Thyroid gland (tissue), 4 donors: Measurements from ENCODE around the gene TBC1D22A. TPM values are rescaled to one million over a fixed set of nuclear protein-coding genes. Genes with fewer than 3 reads are reported as not detected.

Experiments
- DNase-seq, 2 donors: peaks; one replicate each; pipeline ENCODE4 v3.0.0-alpha.2; 2019
- H3K27ac ChIP-seq, 3 donors: fragments of 200-600 bp; sonication (generic); 1 replicate in 2 of 3; 2 replicates in 1 of 3; pipeline ENCODE4 v1.5.1; 2016 to 2019; ENCODE audit warnings: mild to moderate bottlenecking in 1 of 3, moderate library complexity in 1 of 3
- H3K27me3 ChIP-seq: fragments of 200-600 bp; sonication (generic); one replicate; pipeline ENCODE4 v1.5.1; 2019
- H3K36me3 ChIP-seq, 2 donors: fragments of 200-600 bp; sonication (generic); one replicate each; pipeline ENCODE4 v1.5.1; 2016 to 2019
- H3K4me1 ChIP-seq, 2 donors: fragments of 200-600 bp; sonication (generic); one replicate each; pipeline ENCODE4 v1.5.1; 2017 to 2019
- H3K4me3 ChIP-seq, 3 donors: fragments of 200-600 bp; sonication (generic); replicated peaks in 1 of 3; 1 replicate in 2 of 3; 2 replicates in 1 of 3; pipeline ENCODE4 v1.5.1; 2016; ENCODE audit warnings: mild to moderate bottlenecking in 1 of 3
- H3K9me3 ChIP-seq: fragments of 200-600 bp; sonication (generic); one replicate; pipeline ENCODE4 v1.5.1; 2017
- POLR2A ChIP-seq, 2 donors: fragments of 450-650 bp; IDR thresholded peaks; one replicate each; pipeline ENCODE4 v1.6.1; 2017; ENCODE audit warnings: antibody characterized with exemption in 2 of 2, mild to moderate bottlenecking in 2 of 2, moderate library complexity in 1 of 2
- WGBS, 2 donors: methylation state at CpG; one replicate each; pipeline ENCODE4 v1.1.5; 2017; 5-methylcytosine and 5-hydroxymethylcytosine counted together
- intact Hi-C: fragments of 100-400 bp; cut with DNase I; formaldehyde crosslinking; loops from one replicate; pipeline ENCODE4 v1.15.1; 2023
- total RNA-seq, 4 donors: library from RNA; depleted of rRNA; stranded (reverse); fragments of >200 nt; gene quantifications; one replicate each; pipeline ENCODE4 v1.2.3, GENCODE V29; 2016
- TF ChIP-seq, protein P1 (sequence below), 6 experiments: fragments of 200-600 bp in 3 of 6; fragments of 450-650 bp in 3 of 6; sonication (generic) in 3 of 6; IDR thresholded peaks; one replicate each; pipeline ENCODE4 v1.5.1; 2016 to 2019; ENCODE audit warnings: antibody characterized with exemption in 6 of 6, mild to moderate bottlenecking in 2 of 6, inconsistent platforms in 1 of 6, moderate library complexity in 1 of 6

The TBC1D22A gene
- total RNA-seq, 4 donors from 2014 or later = 26.7 to 34.6 (median 33.2) TPM

DNA sequence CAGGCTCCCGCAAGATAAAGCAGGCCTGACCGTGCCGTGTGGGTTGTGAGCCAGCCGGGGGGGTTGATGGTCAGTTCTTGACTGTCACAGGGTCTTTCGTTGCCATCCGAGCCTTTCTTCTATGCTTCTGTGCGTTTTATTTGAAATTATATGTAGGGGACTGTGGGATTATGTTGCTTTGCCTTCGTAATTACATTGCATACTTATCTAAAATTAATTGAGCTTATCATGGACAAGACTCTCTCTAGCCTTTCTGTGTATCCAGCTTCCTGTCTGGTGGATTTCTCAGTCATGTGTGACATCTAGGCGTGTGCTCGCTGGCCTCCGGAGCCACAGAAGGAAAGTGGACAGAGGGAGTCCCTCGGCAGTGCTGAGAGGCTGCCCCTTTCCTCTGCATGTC is 93.2 kb downstream of the TBC1D22A start:
- no peaks in the 10 kb centered on the region for H3K9me3 ChIP-seq
- no peaks in the 10 kb centered on the region for H3K36me3 ChIP-seq
- no peaks in the 10 kb centered on the region for H3K27me3 ChIP-seq
- H3K27ac ChIP-seq = no peak overlapping the region
- peaks cover 0 to 5% of the 10 kb centered on the region in 2 donors for H3K4me1 ChIP-seq
- WGBS, 2 donors = 82 to 87% methylated on average over 12 of the region's 12 CpGs
- intact Hi-C loops = no loop called here
- no peak for TF ChIP-seq POLR2A (IDR thresholded peaks at IDR 0.05)
- TF ChIP-seq, protein P1, sequence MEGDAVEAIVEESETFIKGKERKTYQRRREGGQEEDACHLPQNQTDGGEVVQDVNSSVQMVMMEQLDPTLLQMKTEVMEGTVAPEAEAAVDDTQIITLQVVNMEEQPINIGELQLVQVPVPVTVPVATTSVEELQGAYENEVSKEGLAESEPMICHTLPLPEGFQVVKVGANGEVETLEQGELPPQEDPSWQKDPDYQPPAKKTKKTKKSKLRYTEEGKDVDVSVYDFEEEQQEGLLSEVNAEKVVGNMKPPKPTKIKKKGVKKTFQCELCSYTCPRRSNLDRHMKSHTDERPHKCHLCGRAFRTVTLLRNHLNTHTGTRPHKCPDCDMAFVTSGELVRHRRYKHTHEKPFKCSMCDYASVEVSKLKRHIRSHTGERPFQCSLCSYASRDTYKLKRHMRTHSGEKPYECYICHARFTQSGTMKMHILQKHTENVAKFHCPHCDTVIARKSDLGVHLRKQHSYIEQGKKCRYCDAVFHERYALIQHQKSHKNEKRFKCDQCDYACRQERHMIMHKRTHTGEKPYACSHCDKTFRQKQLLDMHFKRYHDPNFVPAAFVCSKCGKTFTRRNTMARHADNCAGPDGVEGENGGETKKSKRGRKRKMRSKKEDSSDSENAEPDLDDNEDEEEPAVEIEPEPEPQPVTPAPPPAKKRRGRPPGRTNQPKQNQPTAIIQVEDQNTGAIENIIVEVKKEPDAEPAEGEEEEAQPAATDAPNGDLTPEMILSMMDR (IDR thresholded peaks at IDR 0.05) = no peak
- no peak overlapping the region for H3K4me3 ChIP-seq
- no peak for DNase-seq

DNA sequence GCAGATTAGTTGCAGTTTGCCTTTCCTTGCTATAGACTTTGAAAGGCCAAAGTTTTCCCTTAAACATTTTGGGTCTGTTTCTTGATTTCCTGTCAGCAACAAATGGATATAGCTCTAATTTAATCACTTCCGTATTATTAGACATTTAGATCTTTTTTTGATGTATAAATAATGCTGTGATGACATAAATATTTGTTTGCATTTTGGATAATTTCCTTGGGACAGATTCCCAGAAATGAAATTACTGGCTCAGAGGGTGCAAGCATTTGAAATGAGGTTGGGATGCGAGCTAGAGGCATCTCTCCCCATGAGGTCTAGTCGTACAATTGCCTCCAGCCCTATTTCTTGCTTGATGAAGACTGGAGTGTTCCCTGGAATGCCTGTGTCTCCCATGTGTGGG is 94.2 kb downstream of the TBC1D22A start:
- Histone ChIP-seq H3K4me3 (no peak overlapping the region), H3K36me3 (no peaks in the 10 kb centered on the region), H3K4me1 (peaks cover 0 to 5% of the 10 kb centered on the region in 2 donors), H3K9me3 (no peaks in the 10 kb centered on the region), H3K27me3 (no peaks in the 10 kb centered on the region), H3K27ac (no peak overlapping the region)
- intact Hi-C loops = no loop called here
- 90 to 95% methylated on average over 3 of the region's 3 CpGs for whole genome bisulfite sequencing, 2 donors
- no peak for DNase-seq
- TF ChIP-seq, protein P1 (IDR thresholded peaks at IDR 0.05) = no peak
- no peak for TF ChIP-seq POLR2A (IDR thresholded peaks at IDR 0.05)

DNA sequence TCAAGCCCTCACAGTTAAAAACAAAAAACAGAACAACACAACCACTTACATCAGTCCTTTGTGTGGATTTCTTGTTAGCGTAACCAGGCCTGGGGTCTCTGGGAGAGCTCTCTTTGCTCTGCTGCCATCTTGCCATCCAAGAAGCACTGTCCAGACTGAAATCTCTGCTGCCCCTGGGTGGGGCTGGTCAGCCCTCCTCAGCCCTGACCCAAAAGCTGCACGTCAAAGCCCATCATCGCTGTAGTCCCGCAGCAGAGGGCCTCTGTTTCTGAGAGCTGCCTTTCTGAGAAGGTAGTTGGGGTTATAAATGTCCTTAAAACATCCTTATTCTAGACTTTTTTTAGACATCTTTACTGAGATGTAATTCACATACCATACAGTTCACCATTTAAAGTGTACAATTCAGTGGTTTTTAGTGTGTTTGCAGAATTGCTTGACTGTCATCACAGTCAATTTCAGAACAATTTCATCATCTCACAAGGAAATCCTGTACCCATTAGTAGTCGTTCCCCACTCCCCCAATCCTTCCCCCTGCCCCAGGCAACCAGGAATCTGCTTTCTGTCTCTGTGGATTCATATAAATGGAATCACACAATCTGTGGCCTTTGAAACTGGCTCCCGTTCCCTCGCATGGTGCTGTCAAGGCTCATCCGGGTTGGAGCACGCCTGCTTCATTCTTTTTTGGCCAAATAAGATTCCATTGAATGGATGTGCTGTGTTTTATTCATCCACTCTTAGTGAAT is 94.9 kb downstream of the TBC1D22A start:
- 91 to 97% methylated on average over 9 of the region's 9 CpGs for WGBS, 2 donors
- no peak for DNase-seq
- Histone ChIP-seq H3K9me3 (no peaks in the 10 kb centered on the region), H3K27me3 (no peaks in the 10 kb centered on the region), H3K4me3 (no peak overlapping the region), H3K27ac (no peak overlapping the region), H3K36me3 (no peaks in the 10 kb centered on the region), H3K4me1 (peaks cover 0 to 5% of the 10 kb centered on the region in 2 donors)
- intact Hi-C loops = no loop called here
- no peak for TF ChIP-seq POLR2A (IDR thresholded peaks at IDR 0.05)
- TF ChIP-seq, protein P1 (IDR thresholded peaks at IDR 0.05) = no peak

DNA sequence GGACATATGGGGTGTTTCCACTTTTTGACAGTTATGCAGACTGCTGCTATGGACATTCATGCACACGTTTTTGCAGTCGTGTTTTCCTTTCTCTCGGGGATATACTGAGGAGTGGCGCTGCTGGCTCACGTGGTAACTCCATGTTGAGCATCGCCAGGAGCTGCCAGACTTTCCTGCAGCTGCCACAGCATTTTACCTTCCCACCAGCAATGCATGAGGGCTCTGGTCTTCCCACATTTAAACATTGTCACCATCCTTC is 95.4 kb downstream of the TBC1D22A start:
- TF ChIP-seq, protein P1 (IDR thresholded peaks at IDR 0.05) = no peak
- no peaks in the 10 kb centered on the region for H3K27me3 ChIP-seq
- H3K36me3 ChIP-seq = no peaks in the 10 kb centered on the region
- WGBS, 2 donors = 94 to 97% methylated on average over 6 of the region's 6 CpGs
- H3K4me3 ChIP-seq = no peak overlapping the region
- H3K9me3 ChIP-seq = no peaks in the 10 kb centered on the region
- intact Hi-C loops = no loop called here
- DNase-seq = no peak
- no peak overlapping the region for H3K27ac ChIP-seq
- H3K4me1 ChIP-seq = peaks cover 0 to 5% of the 10 kb centered on the region in 2 donors

DNA sequence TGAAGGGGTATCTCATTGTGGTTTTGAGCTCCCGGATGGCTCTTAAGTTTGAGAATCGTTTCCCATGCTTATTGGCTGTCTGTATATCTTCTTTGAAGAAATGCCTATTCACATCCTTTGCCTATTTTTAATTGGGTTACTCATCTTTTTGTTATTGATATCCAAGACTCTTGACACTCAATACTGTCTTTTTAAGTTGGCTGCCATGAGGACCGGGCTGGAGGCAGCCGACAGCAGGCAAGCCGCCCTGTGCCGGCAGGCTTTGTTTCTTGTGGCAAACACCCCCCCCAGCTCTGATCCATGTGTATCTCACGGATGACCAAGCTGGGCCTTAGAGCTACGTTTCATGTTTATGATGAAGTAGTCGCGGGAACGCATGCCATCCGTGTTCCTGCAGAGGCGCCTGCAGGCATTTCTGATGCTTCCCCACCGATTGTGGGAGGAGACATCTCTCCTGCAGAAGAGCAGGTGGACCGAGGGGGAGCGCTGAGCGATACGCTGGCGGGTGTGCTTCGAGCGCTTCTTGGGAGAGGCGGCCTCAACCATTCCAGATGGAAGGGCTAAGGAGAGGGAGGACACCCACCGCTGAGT is 95.8 kb downstream of the TBC1D22A start:
- Histone ChIP-seq H3K4me1 (peaks cover 0 to 5% of the 10 kb centered on the region in 2 donors), H3K4me3 (no peak overlapping the region), H3K27ac (no peak overlapping the region), H3K27me3 (no peaks in the 10 kb centered on the region), H3K36me3 (no peaks in the 10 kb centered on the region), H3K9me3 (no peaks in the 10 kb centered on the region)
- DNase-seq = no peak
- TF ChIP-seq POLR2A (IDR thresholded peaks at IDR 0.05) = no peak
- TF ChIP-seq, protein P1 (IDR thresholded peaks at IDR 0.05) = no peak
- intact Hi-C loops = no loop called here
- WGBS, 2 donors = 96 to 97% methylated on average over 23 of the region's 23 CpGs
